ENCODE data around the gene MYO7B.

MYO7B gene

GRCh38 chr2:127609031-127609751, 73.7 kb downstream of the MYO7B start:
- Histone ChIP-seq H3K36me3 (ENCODE audit: control insufficient read depth in 2 of 2, insufficient read depth in 2 of 2, low read length in 2 of 2) (no peaks in the 10 kb centered on the region), H3K4me3 (ENCODE audit: low read length in 2 of 2) (no peak overlapping the region), H3K9ac (ENCODE audit: low read length in 2 of 2) (no peak overlapping the region), H3K9me3 (ENCODE audit: control insufficient read depth in 2 of 2, low read length in 2 of 2) (peaks cover 0 to 10% of the 10 kb centered on the region in 2 donors), H3K4me1 (ENCODE audit: control insufficient read depth, insufficient read depth, low read length) (no peaks in the 10 kb centered on the region), H3K27me3 (ENCODE audit: control insufficient read depth in 1 of 2, insufficient read depth in 2 of 2, low read length in 2 of 2) (no peaks in the 10 kb centered on the region), H3K27ac (ENCODE audit: low read length) (no peak overlapping the region)

GRCh38 chr2:127609818-127610217, 74.3 kb downstream of the MYO7B start:
- Histone ChIP-seq H3K9me3 (ENCODE audit: control insufficient read depth in 2 of 2, low read length in 2 of 2) (peaks cover 0 to 10% of the 10 kb centered on the region in 2 donors), H3K36me3 (ENCODE audit: control insufficient read depth in 2 of 2, insufficient read depth in 2 of 2, low read length in 2 of 2) (no peaks in the 10 kb centered on the region), H3K4me3 (ENCODE audit: low read length in 2 of 2) (no peak overlapping the region), H3K9ac (ENCODE audit: low read length in 2 of 2) (no peak overlapping the region), H3K4me1 (ENCODE audit: control insufficient read depth, insufficient read depth, low read length) (no peaks in the 10 kb centered on the region), H3K27ac (ENCODE audit: low read length) (no peak overlapping the region), H3K27me3 (ENCODE audit: control insufficient read depth in 1 of 2, insufficient read depth in 2 of 2, low read length in 2 of 2) (no peaks in the 10 kb centered on the region)

- H3K27me3 ChIP-seq (ENCODE audit: control insufficient read depth in 1 of 2, insufficient read depth in 2 of 2, low read length in 2 of 2): no peaks in the 10 kb centered on the region
- H3K9ac ChIP-seq (ENCODE audit: low read length in 2 of 2): no peak overlapping the region
- H3K36me3 ChIP-seq (ENCODE audit: control insufficient read depth in 2 of 2, insufficient read depth in 2 of 2, low read length in 2 of 2): no peaks in the 10 kb centered on the region
- no peaks in the 10 kb centered on the region for H3K4me1 ChIP-seq (ENCODE audit: control insufficient read depth, insufficient read depth, low read length)
- no peak overlapping the region for H3K4me3 ChIP-seq (ENCODE audit: low read length in 2 of 2)
- no peak overlapping the region for H3K27ac ChIP-seq (ENCODE audit: low read length)
- peaks cover 0 to 10% of the 10 kb centered on the region in 2 donors for H3K9me3 ChIP-seq (ENCODE audit: control insufficient read depth in 2 of 2, low read length in 2 of 2)
Measured at GRCh38 chr2:127610561-127610960, 75.1 kb downstream of the MYO7B start.

- H3K9ac ChIP-seq (ENCODE audit: low read length in 2 of 2): no peak overlapping the region
- no peak overlapping the region for H3K27ac ChIP-seq (ENCODE audit: low read length)
- H3K9me3 ChIP-seq (ENCODE audit: control insufficient read depth in 2 of 2, low read length in 2 of 2): peaks cover 0 to 10% of the 10 kb centered on the region in 2 donors
- no peaks in the 10 kb centered on the region for H3K27me3 ChIP-seq (ENCODE audit: control insufficient read depth in 1 of 2, insufficient read depth in 2 of 2, low read length in 2 of 2)
- no peaks in the 10 kb centered on the region for H3K4me1 ChIP-seq (ENCODE audit: control insufficient read depth, insufficient read depth, low read length)
- no peaks in the 10 kb centered on the region for H3K36me3 ChIP-seq (ENCODE audit: control insufficient read depth in 2 of 2, insufficient read depth in 2 of 2, low read length in 2 of 2)
- H3K4me3 ChIP-seq (ENCODE audit: low read length in 2 of 2): no peak overlapping the region
Measured at GRCh38 chr2:127611076-127611925, 75.8 kb downstream of the MYO7B start.

GRCh38 chr2:127612111-127612822, 76.8 kb downstream of the MYO7B start:
- H3K27ac ChIP-seq (ENCODE audit: low read length): no peak overlapping the region
- no peak overlapping the region for H3K9ac ChIP-seq (ENCODE audit: low read length in 2 of 2)
- H3K27me3 ChIP-seq (ENCODE audit: control insufficient read depth in 1 of 2, insufficient read depth in 2 of 2, low read length in 2 of 2): no peaks in the 10 kb centered on the region
- no peak overlapping the region for H3K4me3 ChIP-seq (ENCODE audit: low read length in 2 of 2)
- peaks cover 0 to 10% of the 10 kb centered on the region in 2 donors for H3K9me3 ChIP-seq (ENCODE audit: control insufficient read depth in 2 of 2, low read length in 2 of 2)
- no peaks in the 10 kb centered on the region for H3K36me3 ChIP-seq (ENCODE audit: control insufficient read depth in 2 of 2, insufficient read depth in 2 of 2, low read length in 2 of 2)
- H3K4me1 ChIP-seq (ENCODE audit: control insufficient read depth, insufficient read depth, low read length): no peaks in the 10 kb centered on the region

GRCh38 chr2:127614246-127614645, 78.8 kb downstream of the MYO7B start:
- Histone ChIP-seq H3K36me3 (ENCODE audit: control insufficient read depth in 2 of 2, insufficient read depth in 2 of 2, low read length in 2 of 2) (no peaks in the 10 kb centered on the region), H3K27ac (ENCODE audit: low read length) (no peak overlapping the region), H3K9ac (ENCODE audit: low read length in 2 of 2) (no peak overlapping the region), H3K27me3 (ENCODE audit: control insufficient read depth in 1 of 2, insufficient read depth in 2 of 2, low read length in 2 of 2) (no peaks in the 10 kb centered on the region), H3K9me3 (ENCODE audit: control insufficient read depth in 2 of 2, low read length in 2 of 2) (peaks cover 0 to 10% of the 10 kb centered on the region in 2 donors), H3K4me3 (ENCODE audit: low read length in 2 of 2) (no peak overlapping the region), H3K4me1 (ENCODE audit: control insufficient read depth, insufficient read depth, low read length) (no peaks in the 10 kb centered on the region)

GRCh38 chr2:127614731-127615130, 79.2 kb downstream of the MYO7B start:
- no peak overlapping the region for H3K27ac ChIP-seq (ENCODE audit: low read length)

GRCh38 chr2:127615511-127616166, 80.2 kb downstream of the MYO7B start:
- H3K27me3 ChIP-seq (ENCODE audit: control insufficient read depth in 1 of 2, insufficient read depth in 2 of 2, low read length in 2 of 2): peaks cover 0 to 4% of the 10 kb centered on the region in 2 donors
- H3K4me3 ChIP-seq (ENCODE audit: low read length in 2 of 2): no peak overlapping the region
- no peaks in the 10 kb centered on the region for H3K4me1 ChIP-seq (ENCODE audit: control insufficient read depth, insufficient read depth, low read length)
- H3K9ac ChIP-seq (ENCODE audit: low read length in 2 of 2): no peak overlapping the region
- H3K36me3 ChIP-seq (ENCODE audit: control insufficient read depth in 2 of 2, insufficient read depth in 2 of 2, low read length in 2 of 2): no peaks in the 10 kb centered on the region
- H3K9me3 ChIP-seq (ENCODE audit: control insufficient read depth in 2 of 2, low read length in 2 of 2): peaks cover 0 to 10% of the 10 kb centered on the region in 2 donors
- no peak overlapping the region for H3K27ac ChIP-seq (ENCODE audit: low read length)

More at GRCh38 chr2:127614731-127615130, 79.2 kb downstream of the MYO7B start:
- Histone ChIP-seq H3K4me1 (ENCODE audit: control insufficient read depth, insufficient read depth, low read length) (no peaks in the 10 kb centered on the region), H3K4me3 (ENCODE audit: low read length in 2 of 2) (no peak overlapping the region), H3K36me3 (ENCODE audit: control insufficient read depth in 2 of 2, insufficient read depth in 2 of 2, low read length in 2 of 2) (no peaks in the 10 kb centered on the region), H3K9ac (ENCODE audit: low read length in 2 of 2) (no peak overlapping the region), H3K9me3 (ENCODE audit: control insufficient read depth in 2 of 2, low read length in 2 of 2) (peaks cover 0 to 10% of the 10 kb centered on the region in 2 donors), H3K27me3 (ENCODE audit: control insufficient read depth in 1 of 2, insufficient read depth in 2 of 2, low read length in 2 of 2) (peaks cover 0 to 2% of the 10 kb centered on the region in 2 donors)

GRCh38 chr2:127618551-127619202, 83.2 kb downstream of the MYO7B start:
- H3K36me3 ChIP-seq (ENCODE audit: control insufficient read depth in 2 of 2, insufficient read depth in 2 of 2, low read length in 2 of 2): no peaks in the 10 kb centered on the region
- no peaks in the 10 kb centered on the region for H3K4me1 ChIP-seq (ENCODE audit: control insufficient read depth, insufficient read depth, low read length)
- H3K27ac ChIP-seq (ENCODE audit: low read length): no peak overlapping the region
- H3K9ac ChIP-seq (ENCODE audit: low read length in 2 of 2): no peak overlapping the region
- H3K4me3 ChIP-seq (ENCODE audit: low read length in 2 of 2): no peak overlapping the region
- H3K27me3 ChIP-seq (ENCODE audit: control insufficient read depth in 1 of 2, insufficient read depth in 2 of 2, low read length in 2 of 2): peaks cover 15 to 17% of the 10 kb centered on the region in 2 donors
- peaks cover 0 to 2% of the 10 kb centered on the region in 2 donors for H3K9me3 ChIP-seq (ENCODE audit: control insufficient read depth in 2 of 2, low read length in 2 of 2)

GRCh38 chr2:127619203-127619590, 83.7 kb downstream of the MYO7B start:
- Histone ChIP-seq H3K27ac (ENCODE audit: low read length) (no peak overlapping the region), H3K9ac (ENCODE audit: low read length in 2 of 2) (no peak overlapping the region), H3K4me1 (ENCODE audit: control insufficient read depth, insufficient read depth, low read length) (no peaks in the 10 kb centered on the region), H3K27me3 (ENCODE audit: control insufficient read depth in 1 of 2, insufficient read depth in 2 of 2, low read length in 2 of 2) (peaks cover 20% of the 10 kb centered on the region in 2 donors), H3K9me3 (ENCODE audit: control insufficient read depth in 2 of 2, low read length in 2 of 2) (no peaks in the 10 kb centered on the region), H3K36me3 (ENCODE audit: control insufficient read depth in 2 of 2, insufficient read depth in 2 of 2, low read length in 2 of 2) (no peaks in the 10 kb centered on the region), H3K4me3 (ENCODE audit: low read length in 2 of 2) (no peak overlapping the region)

Measured in stomach smooth muscle (tissue), 2 donors.